ENCODE measurements around the gene GUCA2B.

DNA sequence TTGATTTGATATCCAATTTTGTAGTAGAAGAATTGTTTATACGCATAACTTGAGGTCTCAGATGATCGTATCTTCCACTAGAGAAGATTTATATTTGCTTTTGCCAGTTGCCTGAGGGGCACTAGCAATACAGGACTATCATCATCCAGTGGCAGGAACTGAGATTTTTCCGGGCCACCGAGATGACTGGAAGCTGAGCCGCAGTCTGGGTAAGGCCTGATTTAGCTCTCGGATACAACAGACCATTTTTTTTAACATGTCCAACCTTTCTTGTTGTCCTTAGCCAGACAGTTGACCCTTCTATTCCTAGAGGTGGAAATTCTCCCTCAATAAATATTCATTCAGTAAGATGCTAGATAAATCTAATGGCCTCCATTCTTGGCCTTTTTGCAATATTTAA is 25.4 kb upstream of the GUCA2B start:
- TF ChIP-seq CTCF (IDR thresholded peaks at IDR 0.05) = no peak
- TF ChIP-seq POLR2A (IDR thresholded peaks at IDR 0.05) = no peak

Measured in right lobe of liver (tissue), 4 donors.